ENCODE results near the gene AMH. TPM values are rescaled to one million over a fixed set of nuclear protein-coding genes. Genes with fewer than 3 reads are reported as not detected.

The AMH gene
- total and polyA plus RNA-seq, 11 donors = 0.10 to 1.1 (median 0.57) TPM; not detected in 4

GRCh38 chr19:2239771-2240770, 9.1 kb upstream of the AMH start:
- no peaks in the 10 kb centered on the region for H3K27me3 ChIP-seq
- H3K4me3 ChIP-seq = peak overlapping the region in 11 of 12 donors; percentile 12 to 72 (median 45)
- intact Hi-C loops (cut with DNase I) = loop anchor here in 8 of 10 donors (5.0 to 10.0 kb wide), 9 partner anchors 32 to 155 kb away; partner anchors contain the start of gene AP3D1 (in 2 of the 8)
- peak overlapping the region in 11 of 12 donors; percentile 28 to 82 (median 60) for H3K27ac ChIP-seq
- peaks cover 14 to 69% (median 53%) of the 10 kb centered on the region in 12 donors for H3K4me1 ChIP-seq
- H3K9me3 ChIP-seq = no peaks in the 10 kb centered on the region
- 21 to 26% (median 24%) methylated on average over 25 to 34 of the region's 34 CpGs for WGBS, 4 donors
- no peak for ATAC-seq
- no peak for DNase-seq
- TF ChIP-seq CTCF (IDR thresholded peaks at IDR 0.05) (no peak), POLR2A (IDR thresholded peaks at IDR 0.05) (no peak)
- H3K36me3 ChIP-seq = peaks cover 4 to 27% (median 21%) of the 10 kb centered on the region in 9 donors

GRCh38 chr19:2240881-2241760, 8.0 kb upstream of the AMH start:
- H3K36me3 ChIP-seq = peaks cover 4 to 38% (median 31%) of the 10 kb centered on the region in 9 donors
- no peaks in the 10 kb centered on the region for H3K9me3 ChIP-seq
- no peak for TF ChIP-seq CTCF (IDR thresholded peaks at IDR 0.05)
- no peak for TF ChIP-seq POLR2A (IDR thresholded peaks at IDR 0.05)
- peak overlapping the region in 5 of 12 donors; percentile 15 to 82 (median 72) for H3K27ac ChIP-seq
- intact Hi-C loops (cut with DNase I) = no loop called here
- WGBS, 4 donors = 70 to 77% (median 74%) methylated on average over 31 to 41 of the region's 41 CpGs
- H3K4me1 ChIP-seq = peaks cover 14 to 63% (median 49%) of the 10 kb centered on the region in 12 donors
- ATAC-seq (no peak), DNase-seq (no peak)
- H3K4me3 ChIP-seq = peak overlapping the region in 5 of 12 donors; percentile 45 to 60 (median 54)
- no peaks in the 10 kb centered on the region for H3K27me3 ChIP-seq

- Histone ChIP-seq H3K9me3 (no peaks in the 10 kb centered on the region), H3K36me3 (peaks cover 4 to 48% (median 41%) of the 10 kb centered on the region in 9 donors), H3K4me3 (no peak overlapping the region), H3K27ac (no peak overlapping the region), H3K4me1 (peaks cover 14 to 71% (median 55%) of the 10 kb centered on the region in 12 donors), H3K27me3 (no peaks in the 10 kb centered on the region)
- intact Hi-C loops (cut with DNase I) = no loop called here
- ATAC-seq = no peak
- DNase-seq = no peak
- WGBS, 4 donors = 84 to 89% (median 86%) methylated on average over 9 to 12 of the region's 12 CpGs
- TF ChIP-seq CTCF (IDR thresholded peaks at IDR 0.05) (no peak), POLR2A (IDR thresholded peaks at IDR 0.05) (no peak)
Observed at GRCh38 chr19:2242092-2242537, 7.0 kb upstream of the AMH start.
